Stimulated activated naive CD8-positive, alpha-beta T cell treated with anti-CD3 and anti-CD28 coated beads, Interleukin-15, Interleukin-2, amounts not matched to agents 100 ng/mL and 50 ng/mL, for 24 hours (primary cell): ENCODE data around the gene BRAF.
A peak's percentile ranks its signal among the peaks of the same experiment; 100 is the strongest.
"Not testable (repeated sequence)": the region's sequence is repeated elsewhere in the genome, so short reads cannot be mapped to it uniquely, and the experiment has no call there.

Experiments
- H3K27ac Mint-ChIP-seq: one replicate; pipeline ENCODE4 v1.8.0; 2021; ENCODE audit warnings: mild to moderate bottlenecking, mixed read lengths
- H3K27me3 Mint-ChIP-seq: one replicate; pipeline ENCODE4 v1.8.0; 2021; ENCODE audit warnings: mixed read lengths
- H3K36me3 Mint-ChIP-seq: one replicate; pipeline ENCODE4 v1.8.0; 2021; ENCODE audit warnings: low read depth, mixed read lengths
- H3K4me1 Mint-ChIP-seq: one replicate; pipeline ENCODE4 v1.8.0; 2021; ENCODE audit warnings: low read depth, mixed read lengths
- H3K4me3 Mint-ChIP-seq: one replicate; pipeline ENCODE4 v1.8.0; 2021; ENCODE audit warnings: mild to moderate bottlenecking, mixed read lengths
- H3K9me3 Mint-ChIP-seq: one replicate; pipeline ENCODE4 v1.8.0; 2021; ENCODE audit warnings: mixed read lengths

The BRAF gene

DNA sequence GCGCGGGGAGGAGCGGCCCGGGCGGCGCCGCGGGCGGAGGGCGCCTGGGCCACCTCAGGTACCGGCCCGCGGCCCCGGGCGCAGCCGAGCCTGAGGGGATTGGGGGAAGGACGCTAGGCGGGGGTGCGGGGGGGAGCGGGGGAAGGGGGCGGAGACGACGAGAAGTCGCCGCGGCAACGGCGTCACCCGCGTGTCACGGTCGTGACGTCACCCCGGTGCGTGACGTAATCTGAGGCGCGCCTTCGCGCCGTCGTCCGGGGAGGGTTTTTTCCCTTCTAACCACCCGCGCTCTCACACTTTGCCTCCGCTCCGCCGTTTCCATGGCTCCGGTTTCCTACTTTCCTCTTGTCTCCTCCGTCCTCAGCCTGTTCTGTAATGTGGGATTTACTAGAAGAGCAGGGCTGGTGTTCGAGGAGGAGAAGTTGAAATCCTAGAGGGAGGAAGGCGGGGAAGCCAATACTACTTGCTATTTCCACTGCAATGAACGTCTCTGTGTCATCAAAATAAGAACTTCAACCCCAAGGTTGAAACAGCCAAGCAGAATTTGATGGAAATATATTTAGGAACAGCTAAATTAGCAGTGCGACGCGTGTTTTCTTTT is at the start of gene BRAF:
TSS of gene BRAF (minus strand) at position 109 of the 601 bp plus-strand sequence. CDS start 226 bp downstream, outside the sequence.
- H3K9me3 Mint-ChIP-seq = no peaks in the 10 kb centered on the region
- no peaks in the 10 kb centered on the region for H3K27me3 Mint-ChIP-seq
- peaks cover 5% of the 10 kb centered on the region for H3K4me1 Mint-ChIP-seq
- peak within 1 kb of the TSS; percentile 96 for H3K27ac Mint-ChIP-seq
- H3K36me3 Mint-ChIP-seq = no peaks in the 10 kb centered on the region
- H3K4me3 Mint-ChIP-seq = peak within 1 kb of the TSS; percentile 95

GRCh38 chr7:140972876-140973829 is 48.4 kb upstream of the BRAF start:
- Mint-ChIP-seq H3K4me1 (no peaks in the 10 kb centered on the region), H3K9me3 (no peaks in the 10 kb centered on the region), H3K4me3 (no peak overlapping the region), H3K27ac (no peak overlapping the region), H3K36me3 (no peaks in the 10 kb centered on the region), H3K27me3 (no peaks in the 10 kb centered on the region)

GRCh38 chr7:140972344-140972743 is 47.6 kb upstream of the BRAF start:
- Mint-ChIP-seq H3K4me3 (no peak overlapping the region), H3K27me3 (no peaks in the 10 kb centered on the region)

GRCh38 chr7:140967438-140967837 is 42.7 kb upstream of the BRAF start:
- H3K4me1 Mint-ChIP-seq = no peaks in the 10 kb centered on the region
- no peak overlapping the region for H3K4me3 Mint-ChIP-seq
- H3K27ac Mint-ChIP-seq = no peak overlapping the region
- H3K36me3 Mint-ChIP-seq = no peaks in the 10 kb centered on the region
- H3K9me3 Mint-ChIP-seq = no peaks in the 10 kb centered on the region
- H3K27me3 Mint-ChIP-seq = no peaks in the 10 kb centered on the region

More at GRCh38 chr7:140972344-140972743, 47.6 kb upstream of the BRAF start:
- Mint-ChIP-seq H3K4me1 (no peaks in the 10 kb centered on the region), H3K36me3 (no peaks in the 10 kb centered on the region), H3K27ac (no peak overlapping the region), H3K9me3 (no peaks in the 10 kb centered on the region)

DNA sequence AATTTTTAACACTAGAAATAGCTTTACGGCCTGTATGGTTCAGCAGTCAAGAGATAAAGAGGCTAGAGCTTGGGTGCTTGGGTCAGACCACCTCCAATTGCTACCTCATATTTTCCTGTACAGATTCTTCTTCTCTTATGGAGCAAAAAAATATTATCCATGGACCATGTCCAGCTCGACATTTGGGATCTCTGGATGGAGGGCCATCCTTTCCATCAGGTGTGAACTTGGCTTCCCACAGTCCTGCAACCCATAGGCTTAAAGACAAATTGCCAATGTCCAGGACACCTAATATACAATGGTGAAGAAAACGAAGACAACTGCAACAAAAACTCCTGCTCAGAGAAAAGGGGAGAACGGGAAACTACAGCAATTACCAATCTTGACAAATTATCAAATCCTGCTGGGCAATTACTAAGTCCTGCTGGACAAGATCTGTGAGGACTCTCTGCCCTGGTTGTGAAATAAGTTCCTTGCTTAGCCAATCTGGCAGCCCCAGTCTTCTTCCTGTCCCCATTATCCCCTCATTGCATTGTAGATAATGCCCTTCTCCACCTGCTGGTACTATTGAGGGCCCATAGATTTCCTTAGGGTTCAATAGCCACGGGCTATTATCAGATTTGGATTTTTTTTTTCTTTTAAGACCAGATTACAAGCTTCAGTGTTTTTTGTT is 42.0 kb upstream of the BRAF start:
- Mint-ChIP-seq H3K27me3 (no peaks in the 10 kb centered on the region), H3K27ac (no peak overlapping the region), H3K4me3 (no peak overlapping the region), H3K9me3 (no peaks in the 10 kb centered on the region), H3K36me3 (no peaks in the 10 kb centered on the region), H3K4me1 (no peaks in the 10 kb centered on the region)

- no peaks in the 10 kb centered on the region for H3K27me3 Mint-ChIP-seq
- H3K9me3 Mint-ChIP-seq = no peaks in the 10 kb centered on the region
- H3K4me1 Mint-ChIP-seq = no peaks in the 10 kb centered on the region
- H3K27ac Mint-ChIP-seq = no peak overlapping the region
- no peaks in the 10 kb centered on the region for H3K36me3 Mint-ChIP-seq
- H3K4me3 Mint-ChIP-seq = no peak overlapping the region
These were observed 36.4 kb upstream of the BRAF start for GRCh38 chr7:140961117-140961516.

DNA sequence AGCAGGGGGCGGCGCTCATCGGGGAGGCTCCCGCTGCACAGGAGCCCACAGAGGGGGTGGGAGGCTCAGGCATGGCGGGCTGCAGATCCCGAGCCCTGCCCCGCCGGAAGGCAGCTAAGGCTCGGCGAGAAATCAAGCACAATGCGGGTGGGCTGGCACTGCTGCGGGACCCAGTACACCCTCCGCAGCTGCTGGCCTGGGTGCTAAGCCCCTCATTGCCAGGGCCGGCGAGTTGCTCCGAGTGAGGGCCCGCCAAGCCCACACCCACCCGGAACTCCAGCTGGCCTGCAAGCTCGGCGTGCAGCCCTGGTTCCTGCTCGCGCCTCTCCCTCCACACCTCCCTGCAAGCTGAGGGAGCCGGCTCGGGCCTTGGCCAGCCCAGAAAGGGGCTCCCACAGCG is 32.3 kb upstream of the BRAF start:
- not testable (repeated sequence) for H3K27ac Mint-ChIP-seq, H3K27me3 Mint-ChIP-seq

GRCh38 chr7:140945940-140946339 is 21.2 kb upstream of the BRAF start:
- H3K4me3 Mint-ChIP-seq = no peak overlapping the region
- no peaks in the 10 kb centered on the region for H3K9me3 Mint-ChIP-seq
- no peaks in the 10 kb centered on the region for H3K36me3 Mint-ChIP-seq
- H3K27me3 Mint-ChIP-seq = peaks cover 8% of the 10 kb centered on the region
- no peak overlapping the region for H3K27ac Mint-ChIP-seq
- H3K4me1 Mint-ChIP-seq = no peaks in the 10 kb centered on the region

More for the DNA sequence above, 32.3 kb upstream of the BRAF start:
- H3K9me3 Mint-ChIP-seq, H3K36me3 Mint-ChIP-seq, H3K4me1 Mint-ChIP-seq, H3K4me3 Mint-ChIP-seq: not testable (repeated sequence)

- not testable (repeated sequence) for H3K36me3 Mint-ChIP-seq, H3K27ac Mint-ChIP-seq, H3K4me3 Mint-ChIP-seq, H3K27me3 Mint-ChIP-seq, H3K9me3 Mint-ChIP-seq
- H3K4me1 Mint-ChIP-seq = peaks cover 10% of the 10 kb centered on the region
These were observed 17.5 kb upstream of the BRAF start for GRCh38 chr7:140942242-140942641.

GRCh38 chr7:140940898-140941297 is 16.2 kb upstream of the BRAF start:
- peaks cover 4% of the 10 kb centered on the region for H3K27me3 Mint-ChIP-seq
- H3K4me1 Mint-ChIP-seq = peaks cover 13% of the 10 kb centered on the region
- no peak overlapping the region for H3K4me3 Mint-ChIP-seq
- no peak overlapping the region for H3K27ac Mint-ChIP-seq
- H3K36me3 Mint-ChIP-seq = no peaks in the 10 kb centered on the region
- H3K9me3 Mint-ChIP-seq = no peaks in the 10 kb centered on the region

GRCh38 chr7:140937702-140938264 is 13.1 kb upstream of the BRAF start:
- no peaks in the 10 kb centered on the region for H3K9me3 Mint-ChIP-seq
- H3K36me3 Mint-ChIP-seq = no peaks in the 10 kb centered on the region
- H3K27me3 Mint-ChIP-seq = no peaks in the 10 kb centered on the region
- H3K27ac Mint-ChIP-seq = no peak overlapping the region
- no peak overlapping the region for H3K4me3 Mint-ChIP-seq
- peaks cover 13% of the 10 kb centered on the region for H3K4me1 Mint-ChIP-seq

DNA sequence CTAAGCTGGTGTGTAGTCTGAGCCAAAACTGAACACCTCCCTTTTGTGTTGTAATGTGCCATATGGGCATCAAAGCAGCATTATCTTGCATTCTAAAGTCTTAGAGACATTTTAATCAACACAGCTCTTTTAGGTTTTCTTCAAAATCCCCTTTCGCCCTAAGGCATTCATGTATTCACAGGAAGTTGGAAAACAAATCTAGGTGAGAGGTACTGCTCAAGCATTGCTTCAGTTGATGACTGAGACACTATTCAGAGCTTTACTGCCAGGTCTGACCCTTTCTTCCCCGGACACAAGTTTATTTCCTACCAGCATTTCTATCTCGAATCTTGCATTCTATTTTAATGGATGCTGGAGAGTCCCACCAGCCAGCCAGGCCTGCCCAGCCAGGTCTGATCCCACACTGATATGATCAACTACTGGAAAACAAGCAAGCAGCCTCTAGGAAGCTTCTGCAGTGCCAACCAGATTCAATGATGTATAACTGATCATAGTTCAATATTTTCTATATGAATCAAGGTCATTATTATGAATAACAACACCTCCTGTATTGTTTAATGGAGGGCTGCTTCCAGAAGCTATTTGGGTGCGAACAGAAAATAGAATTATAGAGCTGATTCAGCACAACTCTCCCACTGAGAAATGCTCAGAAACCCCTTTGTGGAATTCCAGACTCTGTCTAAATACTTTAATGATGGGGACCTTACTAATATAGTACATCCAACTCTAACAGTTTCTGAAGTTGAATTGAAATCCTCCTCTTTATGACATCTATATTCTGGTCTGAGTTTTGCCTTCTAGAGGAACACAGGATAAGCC is 4.0 kb upstream of the BRAF start:
- Mint-ChIP-seq H3K36me3 (no peaks in the 10 kb centered on the region), H3K27me3 (no peaks in the 10 kb centered on the region), H3K4me3 (no peak overlapping the region), H3K27ac (no peak overlapping the region), H3K4me1 (peaks cover 5% of the 10 kb centered on the region), H3K9me3 (no peaks in the 10 kb centered on the region)

DNA sequence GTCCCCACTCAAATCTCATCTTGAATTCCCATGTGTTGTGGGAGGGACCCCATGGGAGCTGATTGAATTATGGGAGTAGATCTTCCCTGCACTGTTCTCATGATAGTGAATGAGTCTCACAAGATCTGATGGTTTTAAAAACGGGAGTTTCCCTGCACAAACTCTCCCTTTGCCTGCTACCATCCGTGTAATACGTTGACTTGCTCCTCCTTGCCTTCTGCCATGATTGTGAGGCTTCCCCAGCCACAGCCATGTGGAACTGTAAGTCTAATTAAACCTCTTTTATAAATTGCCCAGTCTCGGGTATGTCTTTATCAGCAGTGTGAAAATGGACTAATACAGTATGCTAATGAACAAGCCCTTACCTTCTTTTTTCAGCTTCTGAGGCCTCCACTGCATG is 3.2 kb upstream of the BRAF start:
- H3K4me3 Mint-ChIP-seq, H3K4me1 Mint-ChIP-seq, H3K36me3 Mint-ChIP-seq, H3K9me3 Mint-ChIP-seq, H3K27me3 Mint-ChIP-seq, H3K27ac Mint-ChIP-seq: not testable (repeated sequence)

- H3K4me3 Mint-ChIP-seq = no peak overlapping the region
- H3K36me3 Mint-ChIP-seq = no peaks in the 10 kb centered on the region
- H3K27me3 Mint-ChIP-seq = no peaks in the 10 kb centered on the region
- no peaks in the 10 kb centered on the region for H3K9me3 Mint-ChIP-seq
- peaks cover 5% of the 10 kb centered on the region for H3K4me1 Mint-ChIP-seq
- no peak overlapping the region for H3K27ac Mint-ChIP-seq
These were observed 2.6 kb upstream of the BRAF start for GRCh38 chr7:140927351-140927750.
